WTC11 (cell line): Measurements from ENCODE around the gene HLF. TPM values are rescaled to one million over a fixed set of nuclear protein-coding genes. Genes with fewer than 3 reads are reported as not detected.

ENCODE experiments used
- ATAC-seq: fragments of 200-7000 bp; cut with Tn5 transposase; 2 replicates; pipeline ENCODE4 v1.10.0; 2021; ENCODE audit warnings: mild to moderate bottlenecking, moderate library complexity
- CTCF ChIA-PET: fragments of 300-600 bp; sonication (Branson Sonifier 250); formaldehyde crosslinking; loops from one replicate; lab custom pipeline; 2021; ENCODE audit warnings: antibody characterized with exemption; lab: Charles Lee
- POLR2A ChIA-PET: fragments of 350-600 bp; sonication (Branson Sonifier 250); formaldehyde crosslinking; loops from one replicate; lab custom pipeline; 2021; ENCODE audit warnings: antibody characterized with exemption; lab: Charles Lee
- DNase-seq: peaks from one replicate; pipeline ENCODE4 v3.0.0; 2021; ENCODE audit warnings: low spot score
- H3K27ac Mint-ChIP-seq: 2 replicates; pipeline ENCODE4 v1.8.0; 2021; ENCODE audit warnings: mixed read lengths
- H3K27me3 Mint-ChIP-seq: 2 replicates; pipeline ENCODE4 v1.8.0; 2021; ENCODE audit warnings: low read depth, mild to moderate bottlenecking, moderate library complexity, mixed read lengths
- H3K36me3 Mint-ChIP-seq: 2 replicates; pipeline ENCODE4 v1.8.0; 2021; ENCODE audit warnings: mixed read lengths
- H3K4me1 Mint-ChIP-seq: 2 replicates; pipeline ENCODE4 v1.8.0; 2022; ENCODE audit warnings: mixed read lengths
- H3K4me3 Mint-ChIP-seq: 2 replicates; pipeline ENCODE4 v1.8.0; 2021; ENCODE audit warnings: mild to moderate bottlenecking, moderate library complexity, mixed read lengths
- H3K9me3 Mint-ChIP-seq: 2 replicates; pipeline ENCODE4 v1.8.0; 2021; ENCODE audit warnings: mixed read lengths
- AR ChIP-seq: fragments of 250-450 bp; sonication (Bioruptor Pico); IDR thresholded peaks from 2 replicates; pipeline ENCODE4 v1.9.0; 2021; ENCODE audit warnings: mild to moderate bottlenecking
- ARID4B ChIP-seq: sonication (generic); formaldehyde crosslinking; IDR thresholded peaks from 2 replicates; pipeline ENCODE4 v1.8.0; 2023; ENCODE audit warnings: missing genetic modification reagents, mild to moderate bottlenecking, borderline replicate concordance
- ATF1 ChIP-seq: sonication (generic); formaldehyde crosslinking; IDR thresholded peaks from 2 replicates; pipeline ENCODE4 v1.8.1; 2023; ENCODE audit warnings: mild to moderate bottlenecking, moderate library complexity, missing genetic modification reagents
- EMX1 ChIP-seq: fragments of 250-450 bp; sonication (Bioruptor Pico); IDR thresholded peaks from 2 replicates; pipeline ENCODE4 v1.8.0; 2021; ENCODE audit warnings: mild to moderate bottlenecking
- ERG ChIP-seq: fragments of 250-450 bp; sonication (Bioruptor Pico); IDR thresholded peaks from 2 replicates; pipeline ENCODE4 v1.8.0; 2021; ENCODE audit warnings: mild to moderate bottlenecking
- KAT7 ChIP-seq: sonication (generic); formaldehyde crosslinking; IDR thresholded peaks from 2 replicates; pipeline ENCODE4 v1.8.1; 2023; ENCODE audit warnings: missing genetic modification reagents, mild to moderate bottlenecking, borderline replicate concordance
- MXD4 ChIP-seq: fragments of 250-450 bp; sonication (Bioruptor Pico); IDR thresholded peaks from 2 replicates; pipeline ENCODE4 v1.8.0; 2021; ENCODE audit warnings: mild to moderate bottlenecking, moderate library complexity, borderline replicate concordance
- MYBL2 ChIP-seq: sonication (generic); formaldehyde crosslinking; IDR thresholded peaks from 2 replicates; pipeline ENCODE4 v1.8.1; 2023; ENCODE audit warnings: mild to moderate bottlenecking, moderate library complexity, missing genetic modification reagents
- NFYB ChIP-seq: sonication (generic); formaldehyde crosslinking; conservative IDR thresholded peaks from 2 replicates; pipeline ENCODE4 v1.8.0; 2022; ENCODE audit warnings: low read depth, missing genetic modification reagents
- RORB ChIP-seq: fragments of 250-450 bp; sonication (Bioruptor Pico); IDR thresholded peaks from 2 replicates; pipeline ENCODE4 v1.9.0; 2021; ENCODE audit warnings: mild to moderate bottlenecking
- SOX15 ChIP-seq: fragments of 250-450 bp; sonication (Bioruptor Pico); IDR thresholded peaks from 2 replicates; pipeline ENCODE4 v1.9.0; 2021; ENCODE audit warnings: mild to moderate bottlenecking
- TCF7 ChIP-seq: sonication (generic); formaldehyde crosslinking; IDR thresholded peaks from 2 replicates; pipeline ENCODE4 v1.8.0; 2022; ENCODE audit warnings: mild to moderate bottlenecking, low read depth, missing genetic modification reagents, moderate library complexity
- TP53 ChIP-seq: sonication (generic); formaldehyde crosslinking; IDR thresholded peaks from 2 replicates; pipeline ENCODE4 v1.8.1; 2023; ENCODE audit warnings: mild to moderate bottlenecking, missing genetic modification reagents
- ZBTB43 ChIP-seq: sonication (generic); formaldehyde crosslinking; IDR thresholded peaks from 2 replicates; pipeline ENCODE4 v1.8.1; 2023; ENCODE audit warnings: mild to moderate bottlenecking, missing genetic modification reagents
- ZNF121 ChIP-seq: sonication (generic); formaldehyde crosslinking; IDR thresholded peaks from 2 replicates; pipeline ENCODE4 v1.8.0; 2023; ENCODE audit warnings: missing genetic modification reagents
- ZNF232 ChIP-seq: sonication (generic); formaldehyde crosslinking; IDR thresholded peaks from 2 replicates; pipeline ENCODE4 v1.8.0; 2022; ENCODE audit warnings: mild to moderate bottlenecking, missing genetic modification reagents
- ZNF317 ChIP-seq: sonication (generic); formaldehyde crosslinking; IDR thresholded peaks from 2 replicates; pipeline ENCODE4 v1.8.1; 2023; ENCODE audit warnings: low read depth, mild to moderate bottlenecking, moderate library complexity, missing genetic modification reagents, borderline replicate concordance
- ZNF416 ChIP-seq: fragments of 250-450 bp; sonication (Bioruptor Pico); IDR thresholded peaks from 2 replicates; pipeline ENCODE4 v1.9.0; 2021; ENCODE audit warnings: mild to moderate bottlenecking, inconsistent platforms
- ZNF423 ChIP-seq: fragments of 250-450 bp; sonication (Bioruptor Pico); IDR thresholded peaks from 2 replicates; pipeline ENCODE4 v2.1.2; 2022; ENCODE audit warnings: mild to moderate bottlenecking, moderate library complexity
- ZNF671 ChIP-seq: fragments of 250-450 bp; sonication (Bioruptor Pico); IDR thresholded peaks from 2 replicates; pipeline ENCODE4 v1.8.0; 2021; ENCODE audit warnings: mild to moderate bottlenecking
- total RNA-seq: library from RNA; stranded (reverse); gene quantifications from 3 replicates; pipeline ENCODE4 v1.2.3, GENCODE V29; 2021
- TF ChIP-seq, protein P1 (sequence below): fragments of 250-450 bp; sonication (Bioruptor Pico); IDR thresholded peaks from 2 replicates; pipeline ENCODE4 v2.1.2; 2022; ENCODE audit warnings: mild to moderate bottlenecking, moderate library complexity
- TF ChIP-seq, protein P2 (sequence below): sonication (generic); formaldehyde crosslinking; IDR thresholded peaks from 2 replicates; pipeline ENCODE4 v1.8.0; 2022; ENCODE audit warnings: mild to moderate bottlenecking, missing genetic modification reagents

Gene HLF
- total RNA-seq, 1 experiment from 2014 or later = 0.31 TPM

- Mint-ChIP-seq H3K27ac (no peak overlapping the region), H3K4me1 (peaks cover 14% of the 10 kb centered on the region), H3K9me3 (no peaks in the 10 kb centered on the region), H3K36me3 (no peaks in the 10 kb centered on the region), H3K4me3 (no peak overlapping the region), H3K27me3 (peaks cover 80% of the 10 kb centered on the region)
- DNase-seq = no peak
- POLR2A ChIA-PET = no interaction called here
- ATAC-seq = no peak
- CTCF ChIA-PET = interaction anchor here (0.9 kb wide), 1 partner anchor 29 kb away, joined by 3 read pairs; no protein-coding TSS in a partner anchor
- TF ChIP-seq ZNF317 (CRISPR knock-in tag) (no peak), ZNF423 (no peak), ATF1 (no peak), ZBTB43 (CRISPR knock-in tag) (no peak), MXD4 (no peak), MYBL2 (CRISPR knock-in tag) (no peak), ZNF121 (CRISPR knock-in tag) (no peak), AR (no peak), ZNF416 (CRISPR knock-in tag) (no peak)
- TF ChIP-seq, protein P1, sequence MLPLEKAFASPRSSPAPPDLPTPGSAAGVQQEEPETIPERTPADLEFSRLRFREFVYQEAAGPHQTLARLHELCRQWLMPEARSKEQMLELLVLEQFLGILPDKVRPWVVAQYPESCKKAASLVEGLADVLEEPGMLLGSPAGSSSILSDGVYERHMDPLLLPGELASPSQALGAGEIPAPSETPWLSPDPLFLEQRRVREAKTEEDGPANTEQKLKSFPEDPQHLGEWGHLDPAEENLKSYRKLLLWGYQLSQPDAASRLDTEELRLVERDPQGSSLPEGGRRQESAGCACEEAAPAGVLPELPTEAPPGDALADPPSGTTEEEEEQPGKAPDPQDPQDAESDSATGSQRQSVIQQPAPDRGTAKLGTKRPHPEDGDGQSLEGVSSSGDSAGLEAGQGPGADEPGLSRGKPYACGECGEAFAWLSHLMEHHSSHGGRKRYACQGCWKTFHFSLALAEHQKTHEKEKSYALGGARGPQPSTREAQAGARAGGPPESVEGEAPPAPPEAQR (CRISPR knock-in tag) = no peak
- TF ChIP-seq, protein P2, sequence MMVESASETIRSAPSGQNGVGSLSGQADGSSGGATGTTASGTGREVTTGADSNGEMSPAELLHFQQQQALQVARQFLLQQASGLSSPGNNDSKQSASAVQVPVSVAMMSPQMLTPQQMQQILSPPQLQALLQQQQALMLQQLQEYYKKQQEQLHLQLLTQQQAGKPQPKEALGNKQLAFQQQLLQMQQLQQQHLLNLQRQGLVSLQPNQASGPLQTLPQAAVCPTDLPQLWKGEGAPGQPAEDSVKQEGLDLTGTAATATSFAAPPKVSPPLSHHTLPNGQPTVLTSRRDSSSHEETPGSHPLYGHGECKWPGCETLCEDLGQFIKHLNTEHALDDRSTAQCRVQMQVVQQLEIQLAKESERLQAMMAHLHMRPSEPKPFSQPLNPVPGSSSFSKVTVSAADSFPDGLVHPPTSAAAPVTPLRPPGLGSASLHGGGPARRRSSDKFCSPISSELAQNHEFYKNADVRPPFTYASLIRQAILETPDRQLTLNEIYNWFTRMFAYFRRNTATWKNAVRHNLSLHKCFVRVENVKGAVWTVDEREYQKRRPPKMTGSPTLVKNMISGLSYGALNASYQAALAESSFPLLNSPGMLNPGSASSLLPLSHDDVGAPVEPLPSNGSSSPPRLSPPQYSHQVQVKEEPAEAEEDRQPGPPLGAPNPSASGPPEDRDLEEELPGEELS (CRISPR knock-in tag) = no peak
Measured at GRCh38 chr17:55266958-55267688, 2.4 kb downstream of the HLF start.

DNA sequence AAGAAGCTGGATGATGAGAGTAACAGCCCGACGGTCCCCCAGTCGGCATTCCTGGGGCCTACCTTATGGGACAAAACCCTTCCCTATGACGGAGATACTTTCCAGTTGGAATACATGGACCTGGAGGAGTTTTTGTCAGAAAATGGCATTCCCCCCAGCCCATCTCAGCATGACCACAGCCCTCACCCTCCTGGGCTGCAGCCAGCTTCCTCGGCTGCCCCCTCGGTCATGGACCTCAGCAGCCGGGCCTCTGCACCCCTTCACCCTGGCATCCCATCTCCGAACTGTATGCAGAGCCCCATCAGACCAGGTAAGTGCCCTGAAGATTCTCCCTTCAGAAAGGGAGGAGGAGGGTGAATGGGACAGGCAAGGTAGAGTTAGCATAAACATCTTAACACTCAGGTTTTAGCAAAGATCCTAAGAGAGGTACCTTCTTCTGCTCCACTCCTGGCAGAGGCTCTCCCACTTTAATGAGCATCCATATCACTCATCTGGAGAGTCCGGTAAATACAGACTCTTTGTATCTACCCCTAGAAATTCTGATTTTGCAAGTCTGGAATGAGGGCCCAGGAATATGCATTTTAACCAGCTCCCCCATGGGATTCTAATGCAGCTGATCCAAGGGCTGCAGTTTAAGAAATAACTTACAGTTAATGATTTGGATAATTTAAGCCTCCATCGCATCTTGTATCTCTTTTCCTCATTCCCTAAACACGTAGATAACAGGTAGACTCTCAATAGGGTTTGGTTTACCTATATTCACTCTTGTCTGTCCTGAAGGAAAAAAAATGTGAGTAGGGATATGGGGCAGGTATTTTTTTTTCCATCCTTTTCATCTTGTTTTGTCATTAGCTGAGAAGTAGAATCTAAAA lies 3.3 kb downstream of the HLF start:
- no peak for DNase-seq
- Mint-ChIP-seq H3K9me3 (no peaks in the 10 kb centered on the region), H3K36me3 (no peaks in the 10 kb centered on the region), H3K4me3 (no peak overlapping the region), H3K4me1 (peaks cover 14% of the 10 kb centered on the region), H3K27me3 (peaks cover 71% of the 10 kb centered on the region), H3K27ac (no peak overlapping the region)
- ATAC-seq = no peak
- ChIA-PET CTCF (no interaction called here), POLR2A (no interaction called here)
- TF ChIP-seq RORB (no peak), EMX1 (CRISPR knock-in tag) (no peak), SOX15 (CRISPR knock-in tag) (no peak), TCF7 (no peak), ZNF671 (CRISPR knock-in tag) (no peak), NFYB (no peak), KAT7 (CRISPR knock-in tag) (no peak), ZNF232 (CRISPR knock-in tag) (no peak), TP53 (CRISPR knock-in tag) (no peak), ERG (CRISPR knock-in tag) (no peak), ARID4B (CRISPR knock-in tag) (no peak)
